Measurements from ENCODE around the gene TOP2B. TPM values are rescaled to one million over a fixed set of nuclear protein-coding genes. Genes with fewer than 3 reads are reported as not detected.

The TOP2B gene
- total and polyA plus RNA-seq, 4 donors = 32.7 to 260 (median 56.2) TPM

DNA sequence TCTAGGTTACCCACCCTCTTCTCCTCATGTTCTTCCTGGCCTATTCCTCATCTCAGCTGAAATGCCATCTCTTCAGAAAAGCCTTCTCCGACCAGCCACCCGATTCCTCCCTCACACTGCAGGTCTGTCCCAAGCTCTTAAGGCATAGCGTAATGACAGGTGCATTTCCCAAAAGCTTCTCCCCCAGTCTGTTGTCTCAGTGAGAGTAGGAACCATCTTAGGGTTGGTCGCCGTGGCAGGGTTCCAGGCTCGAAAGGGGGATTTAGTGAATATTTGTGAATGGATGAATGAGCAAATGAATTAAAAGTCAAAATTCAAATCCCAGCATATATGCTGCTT lies 78.6 kb downstream of the TOP2B start:
- Histone ChIP-seq H3K4me3 (no peak overlapping the region), H3K27me3 (ENCODE audit: control insufficient read depth in 3 of 3, insufficient read depth in 3 of 3, low read length in 2 of 3) (no peaks in the 10 kb centered on the region), H3K9me3 (ENCODE audit: control insufficient read depth in 4 of 4, insufficient read depth in 3 of 4, low read length in 3 of 4) (peaks cover 0 to 5% (median 2%) of the 10 kb centered on the region in 4 donors), H3K36me3 (ENCODE audit: control insufficient read depth in 4 of 4, insufficient read depth in 4 of 4, low read length in 4 of 4) (peaks cover 0 to 37% (median 15%) of the 10 kb centered on the region in 4 donors), H3K4me1 (ENCODE audit: control insufficient read depth in 5 of 5, insufficient read depth in 5 of 5, low read length in 5 of 5) (peaks cover 0 to 12% (median 4%) of the 10 kb centered on the region in 5 donors), H3K9ac (ENCODE audit: insufficient read depth in 1 of 2, low read length in 2 of 2) (no peak overlapping the region), H3K27ac (ENCODE audit: low read depth in 1 of 2, low read length in 1 of 2) (no peak overlapping the region)
- TF ChIP-seq, protein P1, sequence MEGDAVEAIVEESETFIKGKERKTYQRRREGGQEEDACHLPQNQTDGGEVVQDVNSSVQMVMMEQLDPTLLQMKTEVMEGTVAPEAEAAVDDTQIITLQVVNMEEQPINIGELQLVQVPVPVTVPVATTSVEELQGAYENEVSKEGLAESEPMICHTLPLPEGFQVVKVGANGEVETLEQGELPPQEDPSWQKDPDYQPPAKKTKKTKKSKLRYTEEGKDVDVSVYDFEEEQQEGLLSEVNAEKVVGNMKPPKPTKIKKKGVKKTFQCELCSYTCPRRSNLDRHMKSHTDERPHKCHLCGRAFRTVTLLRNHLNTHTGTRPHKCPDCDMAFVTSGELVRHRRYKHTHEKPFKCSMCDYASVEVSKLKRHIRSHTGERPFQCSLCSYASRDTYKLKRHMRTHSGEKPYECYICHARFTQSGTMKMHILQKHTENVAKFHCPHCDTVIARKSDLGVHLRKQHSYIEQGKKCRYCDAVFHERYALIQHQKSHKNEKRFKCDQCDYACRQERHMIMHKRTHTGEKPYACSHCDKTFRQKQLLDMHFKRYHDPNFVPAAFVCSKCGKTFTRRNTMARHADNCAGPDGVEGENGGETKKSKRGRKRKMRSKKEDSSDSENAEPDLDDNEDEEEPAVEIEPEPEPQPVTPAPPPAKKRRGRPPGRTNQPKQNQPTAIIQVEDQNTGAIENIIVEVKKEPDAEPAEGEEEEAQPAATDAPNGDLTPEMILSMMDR (IDR thresholded peaks at IDR 0.05; ENCODE audit: control extremely low read depth, extremely low read depth) = no peak
- DNase-seq (no peak), ATAC-seq (ENCODE audit: insufficient read depth, low FRiP score) (no peak)
- 96% methylated on average over 6 of the region's 6 CpGs for WGBS, 2 donors

DNA sequence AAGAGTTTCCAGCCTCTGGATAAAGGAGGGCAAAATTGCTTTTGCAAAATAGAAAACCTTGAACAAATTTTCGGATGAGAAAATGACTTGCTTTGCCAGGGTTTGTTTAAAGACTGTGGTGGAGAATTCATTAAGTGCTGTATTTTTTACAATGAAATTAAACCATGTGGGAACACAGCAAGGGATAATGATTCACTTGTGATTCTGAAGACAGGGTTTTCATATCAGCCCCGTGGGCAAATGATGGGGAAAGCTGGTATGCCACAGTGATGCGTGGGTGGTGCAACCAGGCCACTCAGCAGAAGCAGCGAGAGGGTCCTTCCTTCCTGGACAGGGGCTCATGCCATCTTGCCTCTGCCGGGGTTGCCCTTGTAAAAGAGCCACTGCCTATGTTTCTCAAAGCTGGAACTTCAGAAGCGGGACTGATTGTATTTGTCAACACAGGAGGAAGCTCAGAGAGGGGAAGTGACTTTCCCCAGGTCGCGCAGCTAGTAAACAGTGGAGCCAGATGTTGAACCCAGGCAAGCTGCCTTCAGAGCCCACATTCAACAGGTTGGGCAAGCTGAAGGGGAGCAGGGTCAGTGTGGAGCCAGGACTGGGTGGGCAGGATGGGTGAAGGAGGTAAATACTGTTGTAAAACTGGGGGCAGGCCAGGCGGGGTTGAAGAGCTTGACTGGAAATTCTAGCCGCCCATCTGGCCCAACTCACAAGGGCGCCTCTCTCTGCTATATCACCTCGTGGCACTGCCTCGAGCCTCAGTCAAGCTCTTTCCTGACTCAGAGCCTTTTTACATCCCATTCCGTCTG lies 79.1 kb downstream of the TOP2B start:
- Histone ChIP-seq H3K27ac (ENCODE audit: low read depth in 1 of 2, low read length in 1 of 2) (no peak overlapping the region), H3K4me3 (no peak overlapping the region), H3K9ac (ENCODE audit: insufficient read depth in 1 of 2, low read length in 2 of 2) (no peak overlapping the region), H3K9me3 (ENCODE audit: control insufficient read depth in 4 of 4, insufficient read depth in 3 of 4, low read length in 3 of 4) (peaks cover 0 to 5% (median 2%) of the 10 kb centered on the region in 4 donors), H3K4me1 (ENCODE audit: control insufficient read depth in 5 of 5, insufficient read depth in 5 of 5, low read length in 5 of 5) (peaks cover 0 to 12% (median 3%) of the 10 kb centered on the region in 5 donors), H3K36me3 (ENCODE audit: control insufficient read depth in 4 of 4, insufficient read depth in 4 of 4, low read length in 4 of 4) (peaks cover 0 to 43% (median 15%) of the 10 kb centered on the region in 4 donors), H3K27me3 (ENCODE audit: control insufficient read depth in 3 of 3, insufficient read depth in 3 of 3, low read length in 2 of 3) (no peaks in the 10 kb centered on the region)
- ATAC-seq (ENCODE audit: insufficient read depth, low FRiP score) = no peak
- WGBS, 2 donors = 84 to 88% methylated on average over 14 of the region's 14 CpGs
- no peak for DNase-seq
- TF ChIP-seq, protein P1 (IDR thresholded peaks at IDR 0.05; ENCODE audit: control extremely low read depth, extremely low read depth) = no peak

DNA sequence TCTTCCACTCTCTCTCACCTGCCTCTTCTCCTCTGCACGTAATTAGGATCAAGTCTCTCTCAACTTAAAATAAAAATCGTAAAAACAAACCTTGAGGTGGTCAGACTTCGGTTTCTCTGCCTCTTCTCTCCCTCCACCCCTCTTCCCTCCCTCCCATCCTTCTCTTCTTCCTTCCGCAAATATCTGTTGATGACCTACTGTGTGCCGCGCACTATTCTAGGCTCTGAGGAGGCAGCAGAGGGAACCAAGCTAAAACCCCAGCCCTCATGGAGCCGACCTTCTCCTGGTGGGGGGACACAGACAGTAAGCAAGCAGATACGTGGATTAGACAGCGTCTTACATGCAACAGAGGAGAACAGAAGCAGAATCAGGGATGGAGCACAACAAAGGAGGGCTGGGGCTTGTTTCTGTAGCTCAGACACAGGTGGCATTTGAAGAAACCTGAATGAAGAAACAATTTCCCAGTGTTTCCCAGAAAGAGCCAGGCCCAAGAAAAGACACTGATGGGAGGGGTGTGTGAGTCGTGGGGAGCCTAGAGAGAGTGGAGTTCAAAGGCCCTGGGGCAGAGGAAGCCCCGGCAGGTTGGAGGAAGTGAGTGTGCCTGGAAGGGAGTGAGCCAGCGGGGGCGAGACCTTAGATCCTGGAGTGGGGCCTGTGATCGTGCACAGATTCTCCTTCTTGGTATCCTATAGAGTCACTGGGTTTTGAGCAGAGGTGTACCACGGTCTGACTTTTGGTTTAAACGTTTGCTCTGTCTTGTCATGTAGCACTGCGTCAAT lies 80.5 kb downstream of the TOP2B start:
- TF ChIP-seq, protein P1 (IDR thresholded peaks at IDR 0.05; ENCODE audit: control extremely low read depth, extremely low read depth) = no peak
- Histone ChIP-seq H3K36me3 (ENCODE audit: control insufficient read depth in 4 of 4, insufficient read depth in 4 of 4, low read length in 4 of 4) (peaks cover 0 to 40% (median 16%) of the 10 kb centered on the region in 4 donors), H3K27me3 (ENCODE audit: control insufficient read depth in 3 of 3, insufficient read depth in 3 of 3, low read length in 2 of 3) (no peaks in the 10 kb centered on the region), H3K4me1 (ENCODE audit: control insufficient read depth in 5 of 5, insufficient read depth in 5 of 5, low read length in 5 of 5) (peaks cover 0 to 11% (median 3%) of the 10 kb centered on the region in 5 donors), H3K27ac (ENCODE audit: low read depth in 1 of 2, low read length in 1 of 2) (no peak overlapping the region), H3K9me3 (ENCODE audit: control insufficient read depth in 4 of 4, insufficient read depth in 3 of 4, low read length in 3 of 4) (peaks cover 0 to 5% (median 2%) of the 10 kb centered on the region in 4 donors), H3K9ac (ENCODE audit: insufficient read depth in 1 of 2, low read length in 2 of 2) (no peak overlapping the region), H3K4me3 (no peak overlapping the region)
- DNase-seq = no peak
- 83 to 86% methylated on average over 17 of the region's 17 CpGs for WGBS, 2 donors
- no peak for ATAC-seq (ENCODE audit: insufficient read depth, low FRiP score)

Measured in lung (tissue), 12 donors.